Measurements from ENCODE around the gene NRP1.

NRP1 gene

DNA sequence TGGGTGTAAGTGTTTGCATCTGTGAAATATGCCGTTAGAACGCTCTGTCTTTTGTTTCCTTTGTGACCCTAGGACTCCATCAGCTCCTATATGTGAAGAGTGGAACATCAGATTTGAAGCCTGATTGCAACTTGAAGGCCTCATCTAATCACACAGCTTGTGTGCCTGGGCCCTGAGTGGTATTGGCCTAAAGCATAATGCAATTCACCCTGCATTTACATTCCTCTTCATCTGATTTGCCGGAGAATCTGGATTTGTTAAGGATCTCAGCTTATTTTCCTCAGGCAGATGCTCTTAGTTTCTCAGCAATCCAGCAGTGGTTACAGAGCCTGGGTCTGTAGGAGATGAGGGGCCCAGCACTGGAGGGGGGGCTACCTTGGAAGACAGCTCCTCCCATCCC lies 193.2 kb downstream of the NRP1 start:
- no peak for DNase-seq

DNA sequence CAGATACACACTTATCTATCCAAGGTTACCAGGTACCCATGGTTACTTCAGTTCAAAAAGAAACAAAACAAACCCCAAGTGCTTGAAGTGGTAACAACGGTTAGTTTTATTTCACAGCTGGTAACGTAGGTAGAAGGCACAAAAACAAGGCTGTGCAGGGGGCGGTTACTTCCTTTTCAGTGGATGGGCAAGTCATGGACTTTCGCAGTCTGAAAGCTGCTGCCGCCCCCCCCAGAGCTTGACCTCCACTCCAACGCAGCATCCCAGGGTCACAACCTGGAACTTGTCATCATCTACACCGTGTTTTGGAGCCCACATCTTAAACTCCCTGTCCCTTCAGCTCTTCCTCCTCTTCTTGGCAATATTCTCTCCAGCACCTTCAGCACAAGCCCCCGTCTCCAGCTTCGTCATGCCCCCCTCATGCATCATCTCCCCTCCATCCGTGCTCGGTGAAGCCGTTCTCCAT lies 195.3 kb downstream of the NRP1 start:
- DNase-seq = peak; percentile 87

DNA sequence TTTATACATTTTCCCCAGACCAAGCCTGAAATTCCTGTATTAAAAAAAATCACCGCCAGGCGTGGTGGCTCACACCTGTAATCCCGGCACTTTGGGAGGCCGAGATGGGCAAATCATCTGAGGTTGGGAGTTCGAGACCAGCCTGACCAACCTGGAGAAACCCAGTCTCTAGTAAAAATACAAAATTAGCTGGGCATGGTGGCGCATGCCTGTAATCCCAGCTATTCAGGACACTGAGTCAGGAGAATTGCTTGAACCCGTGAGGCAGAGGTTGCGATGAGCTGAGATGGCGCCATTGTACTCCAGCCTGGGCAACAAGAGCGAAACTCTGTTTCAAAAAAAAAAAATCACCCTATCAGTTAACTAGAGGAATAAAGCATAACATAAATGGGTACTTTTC lies 195.8 kb downstream of the NRP1 start:
- DNase-seq = peak; percentile 31

DNA sequence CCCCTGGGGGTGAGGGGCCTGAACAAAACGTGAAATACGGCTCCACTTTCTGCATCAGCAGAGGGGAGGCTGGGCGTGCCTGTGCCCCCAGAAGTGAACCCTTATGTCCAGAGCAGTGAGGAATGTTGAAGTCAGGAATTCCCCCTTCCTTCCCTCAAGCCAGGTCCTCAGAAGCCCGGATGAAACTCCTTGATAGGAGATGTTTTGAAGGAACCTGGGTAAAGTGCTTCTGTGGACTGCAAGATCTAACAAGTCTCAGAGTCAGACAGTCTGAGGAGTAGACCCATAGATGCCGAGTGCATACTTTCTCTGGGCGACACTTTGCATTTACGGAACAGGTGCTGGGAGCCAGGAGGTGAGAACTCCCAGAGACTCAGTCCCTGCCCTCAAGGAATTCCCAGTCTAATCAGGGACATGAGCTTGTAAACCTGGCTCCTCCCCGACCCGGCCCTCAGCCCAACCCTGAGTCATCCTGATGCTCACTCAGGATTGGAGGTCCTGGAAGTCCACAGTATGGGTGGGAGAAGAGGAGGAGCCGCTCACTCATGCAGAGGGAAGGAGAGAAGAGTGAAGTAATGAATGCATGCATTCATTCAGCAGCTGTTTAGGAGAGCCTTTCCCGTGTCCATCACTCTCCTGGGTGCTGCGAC lies 197.0 kb downstream of the NRP1 start:
- DNase-seq = no peak

DNA sequence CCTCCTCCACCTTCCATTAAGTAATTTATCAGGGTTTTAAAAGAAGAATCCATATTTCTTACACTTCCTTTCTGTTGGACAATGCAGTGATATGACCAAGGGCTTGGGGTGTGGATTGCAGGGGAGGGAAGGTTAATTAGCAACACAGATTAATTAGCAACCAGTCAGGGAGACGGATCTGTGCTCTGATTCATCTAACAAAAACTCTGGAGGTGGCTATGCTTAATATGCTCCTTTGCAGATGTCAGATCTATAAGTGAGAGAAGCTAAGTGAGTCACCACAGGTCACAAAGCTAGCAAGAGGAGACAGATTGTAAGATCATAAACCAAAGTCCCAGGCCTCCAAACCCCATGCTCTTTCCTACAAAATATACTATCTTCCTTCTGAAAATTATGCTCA lies 197.7 kb downstream of the NRP1 start:
- DNase-seq = no peak

DNA sequence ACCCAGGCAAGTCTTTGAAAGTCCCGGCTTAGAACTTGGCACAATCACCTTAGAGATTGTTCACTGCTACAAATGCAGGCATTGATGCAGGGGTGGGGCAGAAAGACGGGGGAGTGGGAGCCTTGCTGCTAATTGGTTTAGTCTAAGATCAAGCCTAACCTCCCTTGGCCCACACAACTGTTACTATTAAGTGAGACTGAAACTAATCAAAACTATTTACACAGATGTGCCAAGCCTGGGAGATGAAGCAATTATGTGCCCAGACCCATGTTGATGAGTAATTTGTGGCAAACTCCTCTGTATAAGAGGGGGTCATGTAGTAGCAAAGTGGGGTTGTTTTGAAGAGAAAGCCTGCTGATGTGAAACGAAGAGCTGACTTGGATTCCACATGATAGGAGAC lies 198.2 kb downstream of the NRP1 start:
- peak; percentile 24 for DNase-seq

DNA sequence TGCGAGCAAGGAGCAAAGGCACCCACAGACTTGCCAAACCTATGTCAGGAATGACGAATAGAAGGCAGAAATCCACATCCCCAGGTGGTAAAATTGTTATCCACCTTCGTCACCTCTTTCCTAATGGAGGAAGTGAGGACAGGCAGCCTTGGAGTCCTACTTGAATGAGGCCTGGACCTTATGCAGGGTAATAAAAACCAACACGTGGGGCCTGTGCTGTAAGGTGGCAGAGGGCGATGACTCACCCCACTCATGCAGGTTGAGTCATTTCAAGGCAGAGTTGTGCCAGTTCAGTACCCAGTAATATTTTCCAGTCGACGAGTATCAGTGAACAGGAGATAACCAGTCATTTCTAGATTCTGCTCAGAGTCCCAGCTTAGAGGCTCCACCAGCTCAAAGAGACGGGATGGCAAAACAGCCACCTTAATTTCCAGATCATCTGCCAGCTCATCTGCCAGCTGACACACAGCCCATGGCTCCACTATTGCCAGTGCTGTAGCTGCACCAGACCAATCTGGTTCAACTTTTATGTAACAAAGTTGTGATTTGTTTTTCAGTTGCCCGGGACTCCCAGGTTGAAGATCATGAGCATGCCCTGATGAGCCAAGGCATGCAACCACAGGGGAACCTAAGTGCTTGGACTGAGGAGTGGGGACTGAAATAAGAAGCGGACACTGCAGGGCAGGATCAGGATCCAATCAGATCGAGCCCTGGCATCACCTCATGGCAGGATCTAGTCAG lies 200.3 kb downstream of the NRP1 start:
- DNase-seq = peak; percentile 58

DNA sequence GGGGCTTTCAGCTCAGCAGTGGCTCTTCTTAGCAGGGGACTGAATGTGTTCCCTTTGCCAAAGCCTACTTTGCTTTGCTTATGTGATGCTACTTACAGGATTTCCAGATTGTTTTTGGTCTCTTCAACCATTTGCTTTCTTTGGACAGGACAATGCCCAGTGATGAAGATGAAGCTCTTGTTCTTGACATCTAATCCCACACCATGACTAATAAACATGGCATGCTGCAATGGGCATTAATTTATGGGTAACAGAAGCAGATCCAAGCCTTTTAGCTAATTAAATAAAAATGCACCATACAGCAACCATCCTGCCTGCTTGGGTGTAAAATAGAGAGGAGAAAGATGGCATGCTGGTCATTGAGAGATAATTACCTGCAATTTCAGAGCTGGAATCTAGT lies 200.9 kb downstream of the NRP1 start:
- DNase-seq = no peak

DNA sequence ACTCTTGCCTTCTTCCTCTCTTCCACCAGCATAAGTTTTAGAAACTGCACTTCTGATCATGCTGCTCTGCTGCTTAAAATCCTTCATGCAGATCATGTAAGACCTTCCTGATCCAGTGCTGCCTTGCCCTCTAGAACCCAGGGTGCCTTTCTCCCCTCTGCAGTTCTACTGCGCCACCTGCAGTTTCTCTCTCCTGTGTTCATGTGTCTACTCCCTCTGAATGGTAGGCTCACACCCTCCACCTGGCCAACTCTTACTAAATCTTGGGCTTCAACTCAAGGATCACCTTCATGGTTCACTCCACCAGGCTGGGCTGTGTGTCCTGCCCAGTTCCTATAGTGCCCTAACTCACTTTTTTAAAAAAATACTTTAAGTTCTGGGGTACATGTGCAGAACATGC lies 201.8 kb downstream of the NRP1 start:
- DNase-seq = peak; percentile 54

DNA sequence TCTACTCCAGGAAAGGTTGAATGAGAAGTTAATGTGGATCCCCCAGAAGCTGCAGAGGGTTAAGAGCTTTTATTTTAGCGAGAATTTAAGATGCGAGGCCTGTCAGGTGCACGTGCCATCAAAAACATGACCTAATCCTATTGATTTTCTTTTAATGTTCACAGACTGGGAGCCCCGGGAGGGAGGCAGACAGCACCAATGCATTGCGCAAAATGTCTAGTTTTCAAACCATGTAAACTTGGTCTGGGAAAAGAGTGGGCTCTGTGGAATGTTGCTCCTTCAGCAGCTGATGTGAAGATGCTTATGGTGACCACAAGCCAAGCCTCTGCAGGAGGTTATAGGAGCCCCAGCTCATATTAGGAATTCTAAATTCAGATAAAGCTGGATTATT lies 204.5 kb downstream of the NRP1 start:
- no peak for DNase-seq

DNA sequence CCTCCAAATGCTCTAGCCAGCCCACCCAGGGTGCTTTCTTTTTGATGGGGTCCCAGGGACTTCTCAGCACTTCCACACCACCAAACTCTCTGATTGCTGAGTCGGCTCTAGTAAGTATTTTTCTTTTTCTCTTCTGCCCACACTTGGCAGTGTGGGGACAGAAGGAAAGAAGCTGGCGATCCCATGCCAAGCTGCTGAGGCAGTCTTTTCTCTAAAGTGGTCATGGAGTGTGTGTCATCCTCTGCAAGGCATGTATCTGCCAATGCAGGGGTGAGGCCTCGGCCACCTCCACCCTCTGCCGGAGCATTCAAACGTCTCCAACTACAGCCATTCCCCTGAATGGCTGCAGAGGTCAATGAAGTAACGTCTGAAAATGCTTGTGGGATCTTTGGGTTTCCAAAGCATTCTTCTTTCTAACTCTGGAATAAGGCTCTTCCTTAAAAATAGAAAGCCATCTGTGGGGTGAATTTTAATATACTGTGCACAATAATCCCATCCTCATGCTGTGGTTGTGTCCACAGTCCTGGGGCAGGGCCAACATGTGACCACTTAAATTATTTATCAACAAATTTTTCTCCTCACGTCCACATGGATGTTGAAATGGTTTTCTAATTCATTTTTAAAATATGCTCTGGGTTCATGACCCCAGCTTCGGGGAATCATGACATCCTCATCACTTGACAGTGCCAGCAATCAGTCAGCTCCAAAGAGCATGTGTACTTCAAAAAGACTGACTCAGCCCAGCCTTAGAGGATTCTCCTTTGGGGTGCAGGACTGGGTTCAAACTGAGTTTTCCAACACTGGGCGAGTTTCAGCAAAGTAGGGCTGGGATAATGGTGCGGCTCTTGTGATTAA lies 205.1 kb downstream of the NRP1 start:
- no peak for DNase-seq

DNA sequence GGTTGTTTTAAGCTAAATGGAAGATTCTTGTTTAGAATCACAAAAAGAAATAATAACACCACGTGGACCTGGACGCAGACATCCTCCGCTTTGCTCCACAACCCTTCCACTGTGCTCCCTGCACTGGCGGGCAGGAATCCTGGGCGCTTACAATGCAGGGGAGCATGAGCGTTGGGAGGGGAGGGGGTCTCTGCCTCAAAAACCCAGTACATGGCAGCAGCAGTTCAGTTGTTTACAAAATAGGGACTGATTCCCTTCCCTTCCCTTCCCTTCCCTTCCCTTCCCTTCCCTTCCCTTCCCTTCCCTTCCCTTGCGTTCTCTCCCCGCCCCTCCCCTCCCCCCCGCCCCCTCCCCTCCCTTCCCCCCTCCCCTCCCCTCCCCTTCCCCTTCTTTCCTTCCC lies 206.8 kb downstream of the NRP1 start:
- DNase-seq = no peak

All from CD4-positive, alpha-beta T cell treated with Interferon gamma for 1 hour (primary cell).